ENCODE measurements around the gene TMIGD2.

GRCh38 chr19:4284974-4285373 is 17.2 kb downstream of the TMIGD2 start:
- TF ChIP-seq CTCF (IDR thresholded peaks at IDR 0.05) (no peak), POLR2AphosphoS5 (IDR thresholded peaks at IDR 0.05) (no peak), EP300 (IDR thresholded peaks at IDR 0.05; ENCODE audit: low read depth) (no peak), POLR2A (IDR thresholded peaks at IDR 0.05) (no peak)
